Cardiac fibroblast (primary cell): ENCODE data around the gene OAS2.

Source experiments
- DNase-seq, 2 donors: peaks; one replicate each; pipeline versions ENCODE4 v3.0.0 to v3.0.0-alpha.2; 2010; ENCODE audit warnings: low read depth in 2 of 2
- H3K4me3 ChIP-seq, 2 donors: replicated peaks in 1 of 2; 1 replicate in 1 of 2; 2 replicates in 1 of 2; pipeline ENCODE4 v1.5.1; 2011; ENCODE audit warnings: low read depth in 2 of 2, low read length in 2 of 2, mild to moderate bottlenecking in 2 of 2, moderate library complexity in 1 of 2
- TF ChIP-seq, protein P1 (sequence below): IDR thresholded peaks from one replicate; pipeline ENCODE4 v1.5.1; 2011; ENCODE audit warnings: low read depth, mild to moderate bottlenecking, low read length, inconsistent platforms

Gene OAS2

GRCh38 chr12:113000433-113000832 lies 22.1 kb downstream of the OAS2 start:
- TF ChIP-seq, protein P1, sequence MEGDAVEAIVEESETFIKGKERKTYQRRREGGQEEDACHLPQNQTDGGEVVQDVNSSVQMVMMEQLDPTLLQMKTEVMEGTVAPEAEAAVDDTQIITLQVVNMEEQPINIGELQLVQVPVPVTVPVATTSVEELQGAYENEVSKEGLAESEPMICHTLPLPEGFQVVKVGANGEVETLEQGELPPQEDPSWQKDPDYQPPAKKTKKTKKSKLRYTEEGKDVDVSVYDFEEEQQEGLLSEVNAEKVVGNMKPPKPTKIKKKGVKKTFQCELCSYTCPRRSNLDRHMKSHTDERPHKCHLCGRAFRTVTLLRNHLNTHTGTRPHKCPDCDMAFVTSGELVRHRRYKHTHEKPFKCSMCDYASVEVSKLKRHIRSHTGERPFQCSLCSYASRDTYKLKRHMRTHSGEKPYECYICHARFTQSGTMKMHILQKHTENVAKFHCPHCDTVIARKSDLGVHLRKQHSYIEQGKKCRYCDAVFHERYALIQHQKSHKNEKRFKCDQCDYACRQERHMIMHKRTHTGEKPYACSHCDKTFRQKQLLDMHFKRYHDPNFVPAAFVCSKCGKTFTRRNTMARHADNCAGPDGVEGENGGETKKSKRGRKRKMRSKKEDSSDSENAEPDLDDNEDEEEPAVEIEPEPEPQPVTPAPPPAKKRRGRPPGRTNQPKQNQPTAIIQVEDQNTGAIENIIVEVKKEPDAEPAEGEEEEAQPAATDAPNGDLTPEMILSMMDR: no peak
- DNase-seq: no peak
- no peak overlapping the region for H3K4me3 ChIP-seq

- DNase-seq: no peak
- no peak overlapping the region for H3K4me3 ChIP-seq
- TF ChIP-seq, protein P1: no peak
Measured at GRCh38 chr12:113002155-113002554, 23.8 kb downstream of the OAS2 start.

GRCh38 chr12:113002676-113003075 lies 24.4 kb downstream of the OAS2 start:
- DNase-seq: no peak
- TF ChIP-seq, protein P1: no peak

DNA sequence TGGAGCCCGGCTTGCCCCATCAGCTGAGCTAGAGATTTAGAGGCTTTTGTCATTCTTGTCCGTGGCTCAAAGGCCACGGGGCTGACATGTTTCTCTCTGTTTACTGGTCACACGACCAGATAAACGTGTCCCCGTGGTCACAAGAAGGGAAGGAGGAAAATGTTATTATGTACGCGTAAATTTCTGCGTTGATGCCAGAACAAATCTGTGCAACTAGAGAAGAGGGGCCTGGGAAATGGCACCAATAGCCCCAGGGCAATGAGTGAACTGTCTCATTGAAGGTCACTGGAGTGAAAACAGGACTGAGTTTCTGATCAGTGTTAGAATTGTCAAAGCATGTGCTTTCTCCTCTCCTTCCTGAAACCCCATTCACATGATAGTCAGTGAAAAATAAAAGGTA lies 25.3 kb downstream of the OAS2 start:
- no peak for DNase-seq
- TF ChIP-seq, protein P1: no peak
- H3K4me3 ChIP-seq: no peak overlapping the region

More at GRCh38 chr12:113002676-113003075, 24.4 kb downstream of the OAS2 start:
- H3K4me3 ChIP-seq: no peak overlapping the region

DNA sequence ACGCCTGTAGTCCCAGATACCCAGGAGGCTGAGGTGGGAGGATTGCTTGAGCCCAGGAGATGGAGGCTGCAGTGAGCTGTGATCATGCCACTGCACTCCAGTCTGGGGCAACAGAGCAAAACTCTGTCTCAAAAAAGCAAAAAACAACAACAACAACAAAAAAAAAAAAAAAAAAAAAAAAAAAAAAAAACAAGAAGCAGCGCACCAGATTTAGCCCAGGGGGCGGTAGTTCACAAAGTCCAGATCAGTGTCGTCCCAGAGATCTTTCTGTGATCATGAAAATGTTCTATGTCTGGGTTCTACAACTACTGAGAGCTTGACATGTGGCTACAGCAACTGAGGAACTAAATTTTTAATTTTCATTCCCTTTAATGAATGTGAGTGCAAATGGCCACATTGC lies 27.4 kb downstream of the OAS2 start:
- no peak overlapping the region for H3K4me3 ChIP-seq
- TF ChIP-seq, protein P1: peak; percentile 42
- peak; percentile 7 to 37 for DNase-seq

DNA sequence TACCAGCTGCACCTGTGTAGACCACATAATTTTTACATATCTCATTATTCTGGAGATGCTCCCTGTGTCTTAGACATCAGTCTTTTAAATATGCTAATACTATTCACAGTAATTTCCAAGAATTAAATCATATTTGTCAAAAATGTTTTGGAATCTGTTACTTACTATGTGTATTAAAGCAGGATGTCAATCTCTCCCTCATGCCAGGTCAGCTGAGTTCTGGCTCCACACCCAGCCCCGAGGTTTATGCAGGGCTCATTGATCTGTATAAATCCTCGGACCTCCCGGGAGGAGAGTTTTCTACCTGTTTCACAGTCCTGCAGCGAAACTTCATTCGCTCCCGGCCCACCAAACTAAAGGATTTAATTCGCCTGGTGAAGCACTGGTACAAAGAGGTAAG lies 27.9 kb downstream of the OAS2 start:
- no peak for DNase-seq
- no peak overlapping the region for H3K4me3 ChIP-seq
- TF ChIP-seq, protein P1: no peak

DNA sequence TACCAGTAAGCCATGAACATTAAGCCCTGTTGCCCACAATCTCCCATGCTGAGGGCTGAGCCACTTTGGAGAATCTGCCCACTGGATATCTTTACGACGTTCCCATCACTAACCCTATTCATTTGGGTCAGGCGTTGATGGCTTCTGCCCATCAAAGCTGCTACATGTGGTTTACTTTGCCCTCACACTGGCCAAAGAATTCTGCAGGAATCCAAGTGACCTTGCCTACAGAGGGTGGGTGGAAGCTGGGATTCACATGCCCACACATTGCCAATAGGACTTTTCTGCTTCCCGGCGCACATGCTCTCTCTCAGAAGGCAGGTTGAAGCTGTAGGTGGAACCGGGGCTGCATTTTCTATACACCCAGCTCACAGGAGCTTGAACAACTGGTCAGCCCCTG lies 28.3 kb downstream of the OAS2 start:
- no peak overlapping the region for H3K4me3 ChIP-seq
- DNase-seq: no peak
- TF ChIP-seq, protein P1: no peak
